ENCODE data around the gene ACBD4.
"Not testable (repeated sequence)": the region's sequence is repeated elsewhere in the genome, so short reads cannot be mapped to it uniquely, and the experiment has no call there.

ACBD4 gene

GRCh38 chr17:45119964-45120363, 15.5 kb upstream of the ACBD4 start:
- no peak for DNase-seq (ENCODE audit: low read depth)

GRCh38 chr17:45120558-45120957, 14.9 kb upstream of the ACBD4 start:
- no peak for DNase-seq (ENCODE audit: low read depth)

GRCh38 chr17:45121055-45121454, 14.4 kb upstream of the ACBD4 start:
- DNase-seq (ENCODE audit: low read depth) = no peak

- DNase-seq (ENCODE audit: low read depth) = no peak
These were observed 12.3 kb upstream of the ACBD4 start for GRCh38 chr17:45123076-45123770.

DNA sequence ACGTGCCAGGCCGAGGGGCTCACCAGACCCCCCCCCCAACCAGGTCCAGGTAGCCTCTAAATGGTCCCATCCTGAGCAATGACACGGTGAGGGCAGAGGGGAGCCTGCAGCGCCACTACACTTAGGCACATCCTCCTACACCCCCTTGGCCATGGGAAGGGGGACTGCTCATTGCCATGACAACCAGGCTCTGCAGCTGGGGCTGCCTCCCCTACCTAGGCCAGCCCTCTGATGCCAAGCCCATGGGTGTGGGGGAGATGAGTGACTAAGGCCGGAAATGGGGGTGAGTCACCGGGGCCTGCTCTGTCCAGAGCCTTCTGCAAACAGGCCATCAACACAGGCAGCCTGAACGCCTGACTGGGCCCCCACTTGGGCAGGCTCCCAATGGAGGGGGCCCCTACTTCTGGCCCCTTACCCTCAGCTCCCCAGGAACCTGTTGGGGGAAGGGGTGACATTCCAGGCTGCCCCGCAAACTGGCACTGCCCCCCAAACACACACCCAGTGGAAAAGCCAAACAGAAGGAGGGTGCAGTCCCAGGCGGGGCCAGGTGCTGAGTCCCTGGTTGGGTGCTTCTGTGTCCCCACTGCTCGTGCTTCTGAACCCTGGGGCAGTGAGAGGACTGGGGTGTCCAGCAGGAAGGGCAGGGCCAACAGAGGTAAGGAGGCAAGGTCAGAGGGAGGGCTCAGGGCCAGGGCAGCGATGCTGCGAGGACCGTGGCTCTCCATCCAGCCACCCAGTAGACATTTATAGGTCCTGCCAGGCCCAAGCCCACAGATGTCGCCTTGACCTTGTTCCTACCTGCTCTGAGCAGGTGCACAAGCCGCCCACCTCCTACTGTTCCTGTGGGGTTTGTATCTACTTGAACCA, 11.3 kb upstream of the ACBD4 start:
- no peak for DNase-seq (ENCODE audit: low read depth)

DNA sequence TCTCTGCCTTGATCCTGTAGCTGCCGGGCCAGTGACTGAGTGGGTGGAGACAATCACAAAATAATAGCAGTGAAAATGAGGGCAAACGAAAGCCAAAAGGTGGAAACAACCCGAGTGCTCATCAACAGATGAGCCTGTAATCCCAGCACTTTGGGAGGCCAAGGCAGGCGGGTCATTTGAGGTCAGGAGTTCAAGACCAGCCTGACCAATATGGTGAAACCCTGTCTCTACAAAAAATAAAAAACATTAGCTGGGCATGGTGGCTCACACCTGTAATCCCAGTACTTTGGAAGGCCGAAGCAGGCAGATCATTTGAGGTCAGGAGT, 10.7 kb upstream of the ACBD4 start:
- not testable (repeated sequence) for DNase-seq (ENCODE audit: low read depth)

GRCh38 chr17:45125509-45125908, 10.0 kb upstream of the ACBD4 start:
- DNase-seq (ENCODE audit: low read depth) = no peak

GRCh38 chr17:45127207-45127547, 8.3 kb upstream of the ACBD4 start:
- no peak for DNase-seq (ENCODE audit: low read depth)

GRCh38 chr17:45127548-45128300, 7.8 kb upstream of the ACBD4 start:
- no peak for DNase-seq (ENCODE audit: low read depth)

- DNase-seq (ENCODE audit: low read depth) = no peak
These were observed 7.2 kb upstream of the ACBD4 start for GRCh38 chr17:45128331-45128730.

GRCh38 chr17:45128989-45129388, 6.5 kb upstream of the ACBD4 start:
- DNase-seq (ENCODE audit: low read depth) = no peak

GRCh38 chr17:45129426-45129939, 6.0 kb upstream of the ACBD4 start:
- no peak for DNase-seq (ENCODE audit: low read depth)

- no peak for DNase-seq (ENCODE audit: low read depth)
These were observed 5.4 kb upstream of the ACBD4 start for GRCh38 chr17:45129940-45130680.

DNA sequence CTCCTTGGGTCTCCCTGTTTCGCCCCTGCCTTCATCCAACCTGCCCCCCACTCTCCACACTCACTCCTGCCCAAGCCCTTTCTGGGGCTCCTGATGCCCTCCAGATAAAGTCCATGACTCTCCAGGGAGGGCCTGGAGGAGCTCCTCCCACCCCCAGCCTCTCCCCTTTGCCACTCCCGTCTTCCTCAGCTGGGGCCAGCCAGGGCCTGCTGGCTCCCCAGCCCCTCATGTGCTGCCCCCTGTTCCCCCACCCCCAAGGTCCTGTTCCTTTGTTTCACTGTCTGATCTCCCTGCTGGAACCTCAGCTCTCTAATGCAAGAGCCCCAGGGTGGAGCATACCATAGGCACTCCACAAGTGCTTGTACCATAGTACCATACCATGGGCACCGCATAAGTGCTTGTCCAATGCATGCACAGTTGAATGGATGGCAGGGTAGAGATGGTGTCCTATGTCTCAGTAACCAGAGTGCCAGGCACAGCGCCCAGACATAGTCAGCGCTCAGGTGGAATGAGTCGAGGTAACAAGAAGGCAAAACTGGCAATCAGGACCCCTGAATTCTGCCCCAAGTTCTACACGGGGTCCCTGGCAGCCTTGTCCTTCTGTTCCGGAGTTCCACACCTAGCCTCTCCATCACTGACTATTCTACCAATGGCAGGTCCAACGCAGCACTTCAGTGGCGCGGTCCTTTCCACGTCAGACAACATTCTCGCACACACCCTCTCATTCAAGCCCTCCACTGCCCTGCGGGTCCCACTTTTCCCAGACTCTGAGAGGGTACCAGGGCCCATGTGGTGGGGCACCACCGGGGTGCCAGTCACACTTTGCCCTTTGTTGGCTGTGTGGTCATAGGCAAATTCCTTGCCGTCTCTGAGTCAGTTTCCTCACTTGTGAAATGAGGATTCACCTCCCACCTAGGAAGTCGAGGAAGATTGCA, 4.5 kb upstream of the ACBD4 start:
- DNase-seq (ENCODE audit: low read depth) = no peak

DNA sequence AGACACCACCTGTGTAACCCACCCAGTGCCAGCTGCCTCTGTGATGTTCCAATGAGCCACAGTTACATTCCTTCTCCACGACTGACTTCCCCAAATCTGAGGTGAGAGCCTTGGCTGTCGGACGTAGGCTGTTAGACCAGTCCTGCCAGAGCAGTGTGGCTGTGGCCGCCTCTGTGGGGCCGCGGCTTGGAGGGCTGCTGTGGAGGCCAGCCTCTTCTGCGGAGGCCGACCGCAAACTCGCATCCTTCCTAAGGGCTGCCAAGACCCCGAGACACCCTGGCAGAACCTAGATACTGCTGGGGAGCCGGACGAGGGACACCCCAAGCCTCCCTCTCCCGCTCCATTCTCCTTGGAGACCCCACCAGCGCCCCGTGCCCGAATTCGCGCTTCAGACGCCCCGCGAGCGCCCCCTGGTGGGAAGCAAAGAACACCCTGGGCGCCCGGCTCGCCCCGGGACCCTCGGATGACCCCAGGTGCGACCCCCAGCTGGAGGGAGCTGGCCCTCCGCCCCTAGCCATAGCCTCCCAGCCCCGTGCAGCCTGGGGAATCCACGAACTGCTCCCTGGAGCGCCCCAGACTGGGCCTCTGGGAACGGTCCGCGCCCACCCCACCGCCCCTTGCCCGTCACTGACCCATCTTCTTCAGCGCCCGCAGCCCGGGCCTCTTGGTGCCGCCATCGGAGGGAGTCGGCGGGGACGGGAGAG, 3.7 kb upstream of the ACBD4 start:
- DNase-seq (ENCODE audit: low read depth) = no peak

DNA sequence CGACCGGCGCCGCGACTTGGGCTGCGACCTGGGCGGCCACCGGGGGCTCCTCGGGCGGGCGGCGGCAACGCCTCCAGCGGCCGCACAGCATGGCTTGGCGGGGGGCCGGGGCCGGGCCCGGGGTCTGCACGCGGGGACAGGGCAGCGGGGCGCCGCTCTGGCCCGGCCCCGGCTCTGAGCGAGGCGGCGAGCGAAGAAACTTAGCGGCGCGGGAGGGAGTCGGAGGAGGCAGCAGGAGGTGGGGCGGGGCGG, 3.2 kb upstream of the ACBD4 start, which contains the start of gene PLCD3:
Gene PLCD3, minus strand, starts transcription at position 196 of the 252 bp plus-strand sequence. Its CDS starts 105 bp downstream, at position 91.
- DNase-seq (ENCODE audit: low read depth) = no peak

DNA sequence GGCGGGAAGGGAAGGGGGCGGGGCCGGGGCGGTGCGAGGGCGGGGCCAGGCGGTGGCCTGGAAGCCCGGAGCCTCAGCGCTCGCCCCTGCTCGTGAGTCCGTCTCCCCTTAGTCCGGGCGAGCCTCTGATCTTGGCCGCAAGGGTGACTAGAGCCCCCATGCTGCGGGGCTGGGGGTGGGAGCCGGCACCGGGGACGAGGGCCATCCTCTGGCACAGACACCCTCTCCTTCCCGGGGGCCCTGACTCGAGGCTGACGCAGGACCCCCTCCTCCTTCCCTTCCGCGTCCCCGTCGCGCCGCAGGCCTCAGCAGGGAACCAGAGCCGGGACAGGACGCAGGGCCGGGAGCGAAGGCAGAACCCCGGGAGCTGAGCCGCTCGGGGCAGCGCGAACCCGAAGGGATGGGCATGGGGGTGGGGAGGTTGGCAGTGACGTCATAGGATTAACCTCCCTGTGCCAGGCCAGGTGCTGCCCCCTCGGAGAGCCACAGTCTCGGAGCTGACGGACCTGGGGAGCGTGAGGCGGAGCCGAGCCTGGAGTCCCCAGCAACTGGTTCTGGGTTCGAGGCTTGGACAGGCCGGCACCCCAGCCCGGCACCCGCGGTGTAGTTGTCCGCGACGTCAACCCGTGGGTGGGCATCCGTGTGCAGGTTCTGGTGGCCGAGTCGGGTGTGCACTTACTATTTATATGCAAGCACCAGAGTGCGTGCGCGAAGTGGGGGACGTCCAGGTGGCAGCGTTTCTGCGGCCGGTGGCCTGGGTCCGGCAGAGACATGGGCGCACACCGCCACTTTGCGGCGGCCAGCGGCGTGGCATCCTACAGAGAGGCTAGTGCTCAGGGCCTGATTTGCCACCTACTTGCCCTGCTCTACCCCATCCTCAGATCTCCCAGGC, 2.7 kb upstream of the ACBD4 start:
- DNase-seq (ENCODE audit: low read depth) = no peak

- DNase-seq (ENCODE audit: low read depth) = no peak
These were observed 698 bp downstream of the ACBD4 start for GRCh38 chr17:45135978-45136791.

Measured in stimulated activated CD8-positive, alpha-beta memory T cell treated with anti-CD3 and anti-CD28 coated beads, Interleukin-7, amount 100 ng/mL, for 24 hours (primary cell).